Spleen (tissue), 7 donors: ENCODE results near the gene UBQLN4.

Source experiments
- CTCF ChIP-seq, 11 experiments: fragments of 200-600 bp in 7 of 11; fragments of 450-650 bp in 4 of 11; sonication (generic) in 4 of 11; IDR thresholded peaks in 8 of 11; conservative IDR thresholded peaks in 3 of 11; 1 replicate in 7 of 11; 2 replicates in 4 of 11; pipeline versions ENCODE4 v1.4.0 to v1.8.0; 2016 to 2021; ENCODE audit warnings: antibody characterized with exemption in 11 of 11, inconsistent platforms in 4 of 11, mild to moderate bottlenecking in 1 of 11
- POLR2A ChIP-seq, 3 donors: fragments of 450-650 bp; IDR thresholded peaks; one replicate each; pipeline ENCODE4 v1.5.1; 2017; ENCODE audit warnings: antibody characterized with exemption in 3 of 3, mild to moderate bottlenecking in 1 of 3
- donor health status: DM: no; HTN: no; CAD: no; lungs with moderate emphysema.
- donor health status: DM: no; HTN: no; CAD: no.
- donor health status: DM: no; HTN: no; CAD: no.

- no peak for TF ChIP-seq CTCF (IDR thresholded peaks at IDR 0.05 in 8 of 11, conservative IDR thresholded peaks at IDR 0.05 in 3 of 11)
- TF ChIP-seq POLR2A (IDR thresholded peaks at IDR 0.05) = no peak
Observed at GRCh38 chr1:156080241-156080862, 26.8 kb upstream of the UBQLN4 start.
